GM12891 (cell line): ENCODE measurements around the gene AGPS.

Source experiments
- POLR2A ChIP-seq: IDR thresholded peaks from 2 replicates; pipeline ENCODE4 v1.6.1; 2011; ENCODE audit warnings: low read depth, low read length, control low read depth
- SPI1 ChIP-seq: IDR thresholded peaks from 2 replicates; pipeline ENCODE4 v1.6.1; 2011; ENCODE audit warnings: low read depth, low read length, control low read depth

GRCh38 chr2:177496921-177497320 lies 104.3 kb downstream of the AGPS start:
- TF ChIP-seq POLR2A (no peak), SPI1 (no peak)
